HL-60 (cell line): ENCODE results near the gene RGS10.

ENCODE experiments used
- DNase-seq, 2 experiments: peaks; one replicate each; pipeline ENCODE4 v3.0.0-alpha.2; 2010 to 2020; ENCODE audit warnings: low read depth in 1 of 2, low spot score in 1 of 2
- H3K27ac ChIP-seq: fragments of 250-450 bp; sonication (Bioruptor Pico); replicated peaks from 2 replicates; pipeline ENCODE4 v1.5.1; 2020; ENCODE audit warnings: mild to moderate bottlenecking, moderate library complexity
- H3K27me3 ChIP-seq: fragments of 250-450 bp; sonication (Bioruptor Pico); 2 replicates; pipeline ENCODE4 v1.5.1; 2021; ENCODE audit warnings: mild to moderate bottlenecking, moderate library complexity; ENCODE audit not compliant: insufficient read depth, poor library complexity, severe bottlenecking
- H3K4me3 ChIP-seq: replicated peaks from 2 replicates; pipeline ENCODE4 v1.5.1; 2011; ENCODE audit warnings: mild to moderate bottlenecking, control low read depth, low read length; ENCODE audit not compliant: insufficient read depth
- GABPA ChIP-seq: IDR thresholded peaks from 2 replicates; pipeline ENCODE4 v1.6.1; 2012; ENCODE audit warnings: low read depth
- POLR2AphosphoS5 ChIP-seq: IDR thresholded peaks from 2 replicates; pipeline ENCODE4 v1.6.1; 2012; ENCODE audit warnings: low read depth
- SPI1 ChIP-seq: IDR thresholded peaks from 2 replicates; pipeline ENCODE4 v1.6.1; 2012; ENCODE audit warnings: low read depth, mild to moderate bottlenecking, borderline replicate concordance
- TF ChIP-seq, protein P1 (sequence below): IDR thresholded peaks from one replicate; pipeline ENCODE4 v1.5.1; 2011; ENCODE audit warnings: low read length, control low read depth, inconsistent platforms; ENCODE audit not compliant: insufficient read depth
- TF ChIP-seq, protein P2 (sequence below): IDR thresholded peaks from 2 replicates; pipeline ENCODE4 v1.6.1; 2012; ENCODE audit warnings: low read depth; ENCODE audit not compliant: insufficient replicate concordance

Gene RGS10

DNA sequence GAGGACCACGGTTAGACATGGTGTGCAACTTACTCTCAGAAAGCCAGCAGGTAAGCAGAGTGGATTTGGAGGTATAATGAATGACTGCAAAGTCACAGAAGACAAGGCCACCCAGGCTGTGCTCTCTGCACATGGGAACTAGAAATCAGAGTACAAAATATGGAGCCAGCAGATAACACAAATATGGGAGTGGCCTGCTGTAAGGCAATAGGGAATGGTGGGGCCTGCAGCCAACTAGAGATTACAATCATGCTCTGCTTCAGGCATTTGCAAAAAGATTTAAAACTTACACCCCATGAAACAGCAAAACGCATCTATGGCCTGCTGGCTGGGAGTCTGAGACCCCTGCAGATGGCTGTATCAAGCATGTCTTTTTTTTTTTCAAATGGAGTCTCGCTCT lies 47.0 kb downstream of the RGS10 start:
- Histone ChIP-seq H3K4me3 (no peak overlapping the region), H3K27me3 (no peaks in the 10 kb centered on the region)

DNA sequence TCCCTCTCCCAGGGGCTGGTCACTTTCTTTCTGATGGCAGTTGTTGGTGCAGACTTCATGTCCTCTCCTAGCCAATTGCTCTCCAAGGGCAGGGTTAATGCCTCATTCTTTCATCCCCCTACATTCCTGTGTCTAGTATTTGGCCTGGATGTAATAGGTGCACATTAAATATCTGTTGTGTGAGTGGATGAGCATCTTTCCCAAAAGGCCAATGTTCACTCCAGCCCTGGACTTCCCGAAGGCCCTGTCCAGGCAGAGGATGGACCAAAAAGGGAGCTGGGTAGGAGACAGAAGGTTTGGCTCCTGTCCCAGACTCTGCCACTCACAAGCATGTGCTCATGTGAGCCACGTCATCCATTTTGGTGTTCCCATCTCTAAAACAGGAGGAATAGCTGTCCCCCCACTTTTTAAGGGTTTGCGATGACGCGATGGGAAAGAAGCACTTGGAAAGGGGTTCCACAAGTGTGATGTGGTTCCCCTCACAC lies 47.5 kb downstream of the RGS10 start:
- TF ChIP-seq POLR2AphosphoS5 (no peak), SPI1 (no peak)
- TF ChIP-seq, protein P1, sequence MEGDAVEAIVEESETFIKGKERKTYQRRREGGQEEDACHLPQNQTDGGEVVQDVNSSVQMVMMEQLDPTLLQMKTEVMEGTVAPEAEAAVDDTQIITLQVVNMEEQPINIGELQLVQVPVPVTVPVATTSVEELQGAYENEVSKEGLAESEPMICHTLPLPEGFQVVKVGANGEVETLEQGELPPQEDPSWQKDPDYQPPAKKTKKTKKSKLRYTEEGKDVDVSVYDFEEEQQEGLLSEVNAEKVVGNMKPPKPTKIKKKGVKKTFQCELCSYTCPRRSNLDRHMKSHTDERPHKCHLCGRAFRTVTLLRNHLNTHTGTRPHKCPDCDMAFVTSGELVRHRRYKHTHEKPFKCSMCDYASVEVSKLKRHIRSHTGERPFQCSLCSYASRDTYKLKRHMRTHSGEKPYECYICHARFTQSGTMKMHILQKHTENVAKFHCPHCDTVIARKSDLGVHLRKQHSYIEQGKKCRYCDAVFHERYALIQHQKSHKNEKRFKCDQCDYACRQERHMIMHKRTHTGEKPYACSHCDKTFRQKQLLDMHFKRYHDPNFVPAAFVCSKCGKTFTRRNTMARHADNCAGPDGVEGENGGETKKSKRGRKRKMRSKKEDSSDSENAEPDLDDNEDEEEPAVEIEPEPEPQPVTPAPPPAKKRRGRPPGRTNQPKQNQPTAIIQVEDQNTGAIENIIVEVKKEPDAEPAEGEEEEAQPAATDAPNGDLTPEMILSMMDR = no peak
- TF ChIP-seq, protein P2, sequence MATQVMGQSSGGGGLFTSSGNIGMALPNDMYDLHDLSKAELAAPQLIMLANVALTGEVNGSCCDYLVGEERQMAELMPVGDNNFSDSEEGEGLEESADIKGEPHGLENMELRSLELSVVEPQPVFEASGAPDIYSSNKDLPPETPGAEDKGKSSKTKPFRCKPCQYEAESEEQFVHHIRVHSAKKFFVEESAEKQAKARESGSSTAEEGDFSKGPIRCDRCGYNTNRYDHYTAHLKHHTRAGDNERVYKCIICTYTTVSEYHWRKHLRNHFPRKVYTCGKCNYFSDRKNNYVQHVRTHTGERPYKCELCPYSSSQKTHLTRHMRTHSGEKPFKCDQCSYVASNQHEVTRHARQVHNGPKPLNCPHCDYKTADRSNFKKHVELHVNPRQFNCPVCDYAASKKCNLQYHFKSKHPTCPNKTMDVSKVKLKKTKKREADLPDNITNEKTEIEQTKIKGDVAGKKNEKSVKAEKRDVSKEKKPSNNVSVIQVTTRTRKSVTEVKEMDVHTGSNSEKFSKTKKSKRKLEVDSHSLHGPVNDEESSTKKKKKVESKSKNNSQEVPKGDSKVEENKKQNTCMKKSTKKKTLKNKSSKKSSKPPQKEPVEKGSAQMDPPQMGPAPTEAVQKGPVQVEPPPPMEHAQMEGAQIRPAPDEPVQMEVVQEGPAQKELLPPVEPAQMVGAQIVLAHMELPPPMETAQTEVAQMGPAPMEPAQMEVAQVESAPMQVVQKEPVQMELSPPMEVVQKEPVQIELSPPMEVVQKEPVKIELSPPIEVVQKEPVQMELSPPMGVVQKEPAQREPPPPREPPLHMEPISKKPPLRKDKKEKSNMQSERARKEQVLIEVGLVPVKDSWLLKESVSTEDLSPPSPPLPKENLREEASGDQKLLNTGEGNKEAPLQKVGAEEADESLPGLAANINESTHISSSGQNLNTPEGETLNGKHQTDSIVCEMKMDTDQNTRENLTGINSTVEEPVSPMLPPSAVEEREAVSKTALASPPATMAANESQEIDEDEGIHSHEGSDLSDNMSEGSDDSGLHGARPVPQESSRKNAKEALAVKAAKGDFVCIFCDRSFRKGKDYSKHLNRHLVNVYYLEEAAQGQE = no peak
- H3K27ac ChIP-seq = no peak overlapping the region
- DNase-seq = no peak
- no peak overlapping the region for H3K4me3 ChIP-seq
- H3K27me3 ChIP-seq = no peaks in the 10 kb centered on the region

More for the DNA sequence above, 47.0 kb downstream of the RGS10 start:
- no peak overlapping the region for H3K27ac ChIP-seq
- no peak for TF ChIP-seq POLR2AphosphoS5
- TF ChIP-seq, protein P2 = no peak
- DNase-seq = no peak

DNA sequence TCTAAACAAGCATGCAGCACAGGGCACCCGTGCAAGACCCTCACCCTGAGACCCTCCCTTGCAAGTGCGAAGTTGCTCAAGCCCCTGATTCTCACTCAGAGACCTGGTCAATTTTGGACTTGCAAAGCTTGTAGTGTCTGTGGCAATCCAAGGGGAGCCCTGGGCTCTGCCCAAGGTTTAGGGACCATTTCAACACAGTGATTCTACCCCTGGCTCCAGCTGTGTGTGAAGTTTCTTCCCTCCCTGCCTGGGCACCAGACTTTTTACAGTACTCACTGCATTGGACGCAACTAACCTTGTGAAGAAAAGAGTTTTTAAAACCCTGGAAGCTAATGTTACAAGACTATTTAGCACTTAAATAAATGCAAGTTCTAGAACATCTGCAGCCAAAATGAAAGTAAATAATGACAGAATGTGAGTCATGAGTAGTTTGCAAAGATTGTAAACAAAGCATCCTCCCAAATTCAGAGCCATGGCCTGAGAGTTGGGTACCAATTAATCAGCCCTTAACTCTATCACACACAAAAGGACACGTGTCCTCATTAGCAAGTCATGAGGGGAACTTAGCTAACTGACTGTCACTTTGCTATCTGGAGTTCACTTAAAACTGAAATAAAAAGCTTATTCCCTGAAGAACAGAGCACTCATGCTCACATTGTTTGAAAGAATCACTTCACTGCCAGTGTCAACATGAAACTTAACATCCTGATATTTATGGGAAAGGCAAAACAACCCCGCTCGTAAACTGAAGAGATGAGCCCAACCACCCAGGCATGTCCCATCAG lies 48.1 kb downstream of the RGS10 start:
- Histone ChIP-seq H3K27me3 (no peaks in the 10 kb centered on the region), H3K27ac (no peak overlapping the region), H3K4me3 (no peak overlapping the region)
- no peak for DNase-seq
- TF ChIP-seq, protein P1 = no peak
- TF ChIP-seq, protein P2 = no peak
- no peak for TF ChIP-seq GABPA
- TF ChIP-seq SPI1 = no peak
- TF ChIP-seq POLR2AphosphoS5 = no peak
